Dermis blood vessel endothelial cell (primary cell): ENCODE measurements around the gene AQP12B. TPM values are rescaled to one million over a fixed set of nuclear protein-coding genes. Genes with fewer than 3 reads are reported as not detected.
"Not testable (repeated sequence)": the region's sequence is repeated elsewhere in the genome, so short reads cannot be mapped to it uniquely, and the experiment has no call there.

Experiments used
- DNase-seq: peaks from one replicate; pipeline ENCODE4 v3.0.0; 2010
- total RNA-seq: library from RNA; depleted of rRNA; stranded (reverse); fragments of >200 nt; gene quantifications from 2 replicates; pipeline ENCODE4 v1.2.3, GENCODE V29; 2014

Gene AQP12B
- total RNA-seq, result not detected in 2 replicates

- not testable (repeated sequence) for DNase-seq
These were observed at the start of gene AQP12B for GRCh38 chr2:240682431-240683224. TSS of gene AQP12B (minus strand) at chr2:240682885. CDS start at chr2:240682837, 48 bp downstream.

- DNase-seq, result no peak
These were observed 49.5 kb upstream of the AQP12B start for GRCh38 chr2:240732184-240732583.

- DNase-seq, result no peak
These were observed 48.5 kb upstream of the AQP12B start for GRCh38 chr2:240731178-240731545.

GRCh38 chr2:240730501-240731177 lies 48.0 kb upstream of the AQP12B start:
- no peak for DNase-seq

- no peak for DNase-seq
These were observed 46.1 kb upstream of the AQP12B start for GRCh38 chr2:240728827-240729226.

- DNase-seq, result no peak
These were observed 45.7 kb upstream of the AQP12B start for GRCh38 chr2:240728361-240728760.

- DNase-seq, result no peak
These were observed 45.2 kb upstream of the AQP12B start for GRCh38 chr2:240727913-240728312.

- DNase-seq, result no peak
These were observed 44.8 kb upstream of the AQP12B start for GRCh38 chr2:240727439-240727838.

GRCh38 chr2:240726876-240727275 lies 44.2 kb upstream of the AQP12B start:
- DNase-seq, result no peak

GRCh38 chr2:240725671-240726070 lies 43.0 kb upstream of the AQP12B start:
- no peak for DNase-seq

GRCh38 chr2:240725266-240725665 lies 42.6 kb upstream of the AQP12B start:
- DNase-seq, result no peak

- no peak for DNase-seq
These were observed 41.7 kb upstream of the AQP12B start for GRCh38 chr2:240724431-240724830.

- DNase-seq, result no peak
These were observed 41.2 kb upstream of the AQP12B start for GRCh38 chr2:240723851-240724250.

- DNase-seq, result no peak
These were observed 40.4 kb upstream of the AQP12B start for GRCh38 chr2:240722796-240723735.

- no peak for DNase-seq
These were observed 39.7 kb upstream of the AQP12B start for GRCh38 chr2:240722376-240722775.

- DNase-seq, result no peak
These were observed 39.0 kb upstream of the AQP12B start for GRCh38 chr2:240721596-240722180.

- DNase-seq, result no peak
These were observed 38.3 kb upstream of the AQP12B start for GRCh38 chr2:240720686-240721595.

GRCh38 chr2:240719676-240720545 lies 37.2 kb upstream of the AQP12B start:
- DNase-seq, result no peak

GRCh38 chr2:240718896-240719490 lies 36.3 kb upstream of the AQP12B start:
- DNase-seq, result no peak
